ENCODE data around the gene C1orf21.

Gene C1orf21

GRCh38 chr1:184648856-184649201 is 262.0 kb downstream of the C1orf21 start:
- Histone ChIP-seq H2BK15ac (ENCODE audit: low read depth, poor library complexity, severe bottlenecking) (no peak overlapping the region), H3K4ac (ENCODE audit: low read depth in 1 of 2, low read length in 2 of 2) (no peak overlapping the region), H3K4me1 (ENCODE audit: control insufficient read depth, insufficient read depth, low read depth, low read length) (no peaks in the 10 kb centered on the region), H3K36me3 (ENCODE audit: control insufficient read depth in 1 of 2, insufficient read depth in 2 of 2, low read depth in 1 of 2, low read length in 2 of 2) (no peaks in the 10 kb centered on the region), H4K8ac (ENCODE audit: low read length) (no peak overlapping the region), H3K9ac (ENCODE audit: low read length) (no peak overlapping the region), H3K27me3 (ENCODE audit: control insufficient read depth in 1 of 2, insufficient read depth in 1 of 2, low read length in 2 of 2) (peaks cover 6% of the 10 kb centered on the region in 2 experiments), H2AK5ac (ENCODE audit: low read length, severe bottlenecking) (no peak overlapping the region), H2BK120ac (ENCODE audit: low read depth, low read length) (no peak overlapping the region), H2AFZ (ENCODE audit: low read depth, low read length) (no peak overlapping the region), H4K91ac (ENCODE audit: low read length) (no peak overlapping the region), H3K23ac (ENCODE audit: low read length in 2 of 2) (no peak overlapping the region), H2BK5ac (ENCODE audit: low read depth, low read length, poor library complexity, severe bottlenecking) (no peak overlapping the region), H3K4me2 (ENCODE audit: low read length, poor library complexity, severe bottlenecking) (no peak overlapping the region), H3K4me3 (ENCODE audit: insufficient read depth in 1 of 2, low read depth in 1 of 2, low read length in 2 of 2) (peak overlapping the region in 1 of 2 experiments; percentile 10), H2BK12ac (ENCODE audit: low read length in 2 of 2) (no peak overlapping the region), H3K27ac (ENCODE audit: low read length, poor library complexity, severe bottlenecking) (no peak overlapping the region), H3K14ac (ENCODE audit: low read length in 2 of 2) (no peak overlapping the region), H3K9me3 (ENCODE audit: control insufficient read depth, low read length) (peaks cover 6% of the 10 kb centered on the region), H3K18ac (ENCODE audit: low read depth in 1 of 2, low read length in 2 of 2) (no peak overlapping the region), H3K79me1 (replicated peaks; ENCODE audit: low read length, poor library complexity, severe bottlenecking) (no peaks in the 10 kb centered on the region)
- DNase-seq, result no peak
- over 99% methylated on average over 6 of the region's 6 CpGs for WGBS

GRCh38 chr1:184649451-184649888 is 262.6 kb downstream of the C1orf21 start:
- H3K4me2 ChIP-seq (ENCODE audit: low read length, poor library complexity, severe bottlenecking), result no peak overlapping the region
- peaks cover under 1 to 2% of the 10 kb centered on the region in 2 experiments for H3K27me3 ChIP-seq (ENCODE audit: control insufficient read depth in 1 of 2, insufficient read depth in 1 of 2, low read length in 2 of 2)
- no peak overlapping the region for H2AK5ac ChIP-seq (ENCODE audit: low read length, severe bottlenecking)
- no peaks in the 10 kb centered on the region for H3K4me1 ChIP-seq (ENCODE audit: control insufficient read depth, insufficient read depth, low read depth, low read length)
- no peak overlapping the region for H4K91ac ChIP-seq (ENCODE audit: low read length)
- H3K14ac ChIP-seq (ENCODE audit: low read length in 2 of 2), result no peak overlapping the region
- H3K79me1 ChIP-seq (replicated peaks; ENCODE audit: low read length, poor library complexity, severe bottlenecking), result no peaks in the 10 kb centered on the region
- no peaks in the 10 kb centered on the region for H3K36me3 ChIP-seq (ENCODE audit: control insufficient read depth in 1 of 2, insufficient read depth in 2 of 2, low read depth in 1 of 2, low read length in 2 of 2)
- no peak overlapping the region for H2BK5ac ChIP-seq (ENCODE audit: low read depth, low read length, poor library complexity, severe bottlenecking)
- H3K4ac ChIP-seq (ENCODE audit: low read depth in 1 of 2, low read length in 2 of 2), result no peak overlapping the region
- peak overlapping the region in 1 of 2 experiments; percentile 33 for H3K18ac ChIP-seq (ENCODE audit: low read depth in 1 of 2, low read length in 2 of 2)
- H4K8ac ChIP-seq (ENCODE audit: low read length), result no peak overlapping the region
- H3K9ac ChIP-seq (ENCODE audit: low read length), result no peak overlapping the region
- H2BK12ac ChIP-seq (ENCODE audit: low read length in 2 of 2), result no peak overlapping the region
- no peak overlapping the region for H2AFZ ChIP-seq (ENCODE audit: low read depth, low read length)
- H2BK120ac ChIP-seq (ENCODE audit: low read depth, low read length), result no peak overlapping the region
- no peak overlapping the region for H2BK15ac ChIP-seq (ENCODE audit: low read depth, poor library complexity, severe bottlenecking)
- peaks cover 6% of the 10 kb centered on the region for H3K9me3 ChIP-seq (ENCODE audit: control insufficient read depth, low read length)
- H3K23ac ChIP-seq (ENCODE audit: low read length in 2 of 2), result no peak overlapping the region
- H3K27ac ChIP-seq (ENCODE audit: low read length, poor library complexity, severe bottlenecking), result no peak overlapping the region
- H3K4me3 ChIP-seq (ENCODE audit: insufficient read depth in 1 of 2, low read depth in 1 of 2, low read length in 2 of 2), result peak overlapping the region in 1 of 2 experiments; percentile 10
- 91% methylated on average over 5 of the region's 7 CpGs for WGBS
- DNase-seq, result peak; percentile 60

GRCh38 chr1:184650177-184650866 is 263.5 kb downstream of the C1orf21 start:
- Histone ChIP-seq H2AK5ac (ENCODE audit: low read length, severe bottlenecking) (no peak overlapping the region), H3K23ac (ENCODE audit: low read length in 2 of 2) (no peak overlapping the region), H3K27ac (ENCODE audit: low read length, poor library complexity, severe bottlenecking) (no peak overlapping the region), H2BK15ac (ENCODE audit: low read depth, poor library complexity, severe bottlenecking) (no peak overlapping the region), H3K79me1 (replicated peaks; ENCODE audit: low read length, poor library complexity, severe bottlenecking) (no peaks in the 10 kb centered on the region), H3K4ac (ENCODE audit: low read depth in 1 of 2, low read length in 2 of 2) (no peak overlapping the region), H3K27me3 (ENCODE audit: control insufficient read depth in 1 of 2, insufficient read depth in 1 of 2, low read length in 2 of 2) (no peaks in the 10 kb centered on the region), H2AFZ (ENCODE audit: low read depth, low read length) (no peak overlapping the region), H3K9ac (ENCODE audit: low read length) (no peak overlapping the region), H3K18ac (ENCODE audit: low read depth in 1 of 2, low read length in 2 of 2) (peak overlapping the region in 1 of 2 experiments; percentile 14), H2BK12ac (ENCODE audit: low read length in 2 of 2) (no peak overlapping the region), H3K36me3 (ENCODE audit: control insufficient read depth in 1 of 2, insufficient read depth in 2 of 2, low read depth in 1 of 2, low read length in 2 of 2) (no peaks in the 10 kb centered on the region), H3K9me3 (ENCODE audit: control insufficient read depth, low read length) (peaks cover 6% of the 10 kb centered on the region), H4K8ac (ENCODE audit: low read length) (no peak overlapping the region), H4K91ac (ENCODE audit: low read length) (no peak overlapping the region), H2BK120ac (ENCODE audit: low read depth, low read length) (no peak overlapping the region), H2BK5ac (ENCODE audit: low read depth, low read length, poor library complexity, severe bottlenecking) (no peak overlapping the region), H3K4me3 (ENCODE audit: insufficient read depth in 1 of 2, low read depth in 1 of 2, low read length in 2 of 2) (no peak overlapping the region), H3K4me1 (ENCODE audit: control insufficient read depth, insufficient read depth, low read depth, low read length) (no peaks in the 10 kb centered on the region), H3K4me2 (ENCODE audit: low read length, poor library complexity, severe bottlenecking) (no peak overlapping the region), H3K14ac (ENCODE audit: low read length in 2 of 2) (no peak overlapping the region)
- WGBS, result 90% methylated on average over 4 of the region's 5 CpGs
- no peak for DNase-seq

DNA sequence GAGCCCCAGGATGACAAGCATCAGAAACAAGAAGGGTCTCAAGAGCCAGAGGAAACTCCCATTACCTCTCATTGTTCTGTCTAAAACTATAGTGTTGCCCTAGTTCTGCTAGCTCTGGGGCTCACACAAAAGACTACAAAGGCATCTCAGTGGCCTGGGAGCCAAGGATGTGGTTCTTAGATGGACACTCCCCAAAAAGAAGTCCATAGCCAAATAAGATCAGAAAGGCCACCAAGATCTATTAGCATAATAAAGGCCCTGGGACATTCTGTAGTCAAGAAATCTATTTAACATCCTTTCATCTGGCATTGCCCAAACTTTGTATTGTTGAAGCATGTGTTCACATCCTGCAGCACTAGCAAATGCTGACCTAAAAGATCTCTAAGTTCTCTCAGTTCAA is 268.4 kb downstream of the C1orf21 start:
- H3K79me1 ChIP-seq (replicated peaks; ENCODE audit: low read length, poor library complexity, severe bottlenecking), result no peaks in the 10 kb centered on the region
- no peak overlapping the region for H3K4ac ChIP-seq (ENCODE audit: low read depth in 1 of 2, low read length in 2 of 2)
- H4K8ac ChIP-seq (ENCODE audit: low read length), result no peak overlapping the region
- H3K27me3 ChIP-seq (ENCODE audit: control insufficient read depth in 1 of 2, insufficient read depth in 1 of 2, low read length in 2 of 2), result no peaks in the 10 kb centered on the region
- DNase-seq, result no peak
- no peak overlapping the region for H2BK120ac ChIP-seq (ENCODE audit: low read depth, low read length)
- no peak overlapping the region for H4K91ac ChIP-seq (ENCODE audit: low read length)
- no peak overlapping the region for H2BK12ac ChIP-seq (ENCODE audit: low read length in 2 of 2)
- H2AK5ac ChIP-seq (ENCODE audit: low read length, severe bottlenecking), result no peak overlapping the region
- H3K27ac ChIP-seq (ENCODE audit: low read length, poor library complexity, severe bottlenecking), result no peak overlapping the region
- H3K18ac ChIP-seq (ENCODE audit: low read depth in 1 of 2, low read length in 2 of 2), result no peak overlapping the region
- H3K9ac ChIP-seq (ENCODE audit: low read length), result no peak overlapping the region
- no peak overlapping the region for H2BK15ac ChIP-seq (ENCODE audit: low read depth, poor library complexity, severe bottlenecking)
- no peak overlapping the region for H3K4me2 ChIP-seq (ENCODE audit: low read length, poor library complexity, severe bottlenecking)
- peaks cover 6% of the 10 kb centered on the region for H3K9me3 ChIP-seq (ENCODE audit: control insufficient read depth, low read length)
- H2BK5ac ChIP-seq (ENCODE audit: low read depth, low read length, poor library complexity, severe bottlenecking), result no peak overlapping the region
- H3K4me3 ChIP-seq (ENCODE audit: insufficient read depth in 1 of 2, low read depth in 1 of 2, low read length in 2 of 2), result no peak overlapping the region
- H3K36me3 ChIP-seq (ENCODE audit: control insufficient read depth in 1 of 2, insufficient read depth in 2 of 2, low read depth in 1 of 2, low read length in 2 of 2), result no peaks in the 10 kb centered on the region
- H3K4me1 ChIP-seq (ENCODE audit: control insufficient read depth, insufficient read depth, low read depth, low read length), result no peaks in the 10 kb centered on the region
- H3K23ac ChIP-seq (ENCODE audit: low read length in 2 of 2), result no peak overlapping the region
- H2AFZ ChIP-seq (ENCODE audit: low read depth, low read length), result no peak overlapping the region
- H3K14ac ChIP-seq (ENCODE audit: low read length in 2 of 2), result no peak overlapping the region
